CMK (cell line): Measurements from ENCODE around the gene HLA-DPA1.
"Not testable (repeated sequence)": the region's sequence is repeated elsewhere in the genome, so short reads cannot be mapped to it uniquely, and the experiment has no call there.

Experiments
- DNase-seq: peaks from one replicate; pipeline ENCODE4 v3.0.0-alpha.2; 2010; ENCODE audit warnings: low read depth

Gene HLA-DPA1

GRCh38 chr6:33073431-33073871 is at the start of gene HLA-DPA1:
HLA-DPA1 (minus strand) TSS chr6:33073649.
- no peak for DNase-seq

GRCh38 chr6:33123181-33123580 is 49.7 kb upstream of the HLA-DPA1 start:
- DNase-seq = no peak

- DNase-seq = no peak
Observed at GRCh38 chr6:33120001-33120400, 46.6 kb upstream of the HLA-DPA1 start.

GRCh38 chr6:33118525-33119123 is 45.2 kb upstream of the HLA-DPA1 start:
- DNase-seq = no peak

- no peak for DNase-seq
Observed at GRCh38 chr6:33117811-33118277, 44.4 kb upstream of the HLA-DPA1 start.

GRCh38 chr6:33116841-33117711 is 43.6 kb upstream of the HLA-DPA1 start:
- no peak for DNase-seq

- no peak for DNase-seq
Observed at GRCh38 chr6:33116417-33116816, 43.0 kb upstream of the HLA-DPA1 start.

GRCh38 chr6:33114406-33114805 is 41.0 kb upstream of the HLA-DPA1 start:
- no peak for DNase-seq

GRCh38 chr6:33113755-33114154 is 40.3 kb upstream of the HLA-DPA1 start:
- no peak for DNase-seq

GRCh38 chr6:33112148-33112547 is 38.7 kb upstream of the HLA-DPA1 start:
- no peak for DNase-seq

- DNase-seq = no peak
Observed at GRCh38 chr6:33108307-33108706, 34.9 kb upstream of the HLA-DPA1 start.

GRCh38 chr6:33107641-33108040 is 34.2 kb upstream of the HLA-DPA1 start:
- DNase-seq = no peak

- DNase-seq = no peak
Observed at GRCh38 chr6:33105916-33106871, 32.7 kb upstream of the HLA-DPA1 start.

- no peak for DNase-seq
Observed at GRCh38 chr6:33105386-33105785, 31.9 kb upstream of the HLA-DPA1 start.

- no peak for DNase-seq
Observed at GRCh38 chr6:33104887-33105286, 31.4 kb upstream of the HLA-DPA1 start.

GRCh38 chr6:33103776-33104175 is 30.3 kb upstream of the HLA-DPA1 start:
- no peak for DNase-seq

GRCh38 chr6:33101121-33101737 is 27.8 kb upstream of the HLA-DPA1 start:
- DNase-seq = not testable (repeated sequence)

GRCh38 chr6:33095681-33096080 is 22.2 kb upstream of the HLA-DPA1 start:
- no peak for DNase-seq

GRCh38 chr6:33093855-33094254 is 20.4 kb upstream of the HLA-DPA1 start:
- no peak for DNase-seq

- no peak for DNase-seq
Observed at GRCh38 chr6:33092385-33092784, 18.9 kb upstream of the HLA-DPA1 start.

GRCh38 chr6:33091957-33092356 is 18.5 kb upstream of the HLA-DPA1 start:
- DNase-seq = no peak
